IMR-90 (cell line): ENCODE results near the gene S1PR3. TPM values are rescaled to one million over a fixed set of nuclear protein-coding genes. Genes with fewer than 3 reads are reported as not detected.

Source experiments
- ATAC-seq: fragments of 200-7000 bp; cut with Tn5 transposase; 2 replicates; pipeline ENCODE4 v1.9.1; 2020; ENCODE audit warnings: low read depth, mild to moderate bottlenecking, moderate library complexity
- BruUV-seq: library from RNA; stranded (reverse); fragments of 400-500 nt; replicated peaks from 2 replicates; lab custom pipeline; 2021; lab: Mats Ljungman, UMichigan
- CTCF ChIA-PET: fragments of 300-600 bp; formaldehyde crosslinking; extraction: SDS; loops from one replicate; lab custom pipeline; 2021; ENCODE audit warnings: antibody characterized with exemption; lab: Yijun Ruan, JAX
- POLR2A ChIA-PET: fragments of 300-600 bp; sonication (Branson Sonifier 250); formaldehyde crosslinking; loops from one replicate; lab custom pipeline; 2022; ENCODE audit warnings: antibody characterized with exemption; ENCODE audit not compliant: unreplicated experiment; lab: Charles Lee
- DNase-seq: peaks from one replicate; pipeline ENCODE4 v3.0.0; 2013
- H2AFZ ChIP-seq: replicated peaks from 2 replicates; pipeline ENCODE3; 2013; ENCODE audit warnings: low read length, mild to moderate bottlenecking; ENCODE audit not compliant: poor library complexity
- H2AK5ac ChIP-seq: 2 replicates; pipeline ENCODE4 v1.6.1; 2013; ENCODE audit warnings: low read depth, low read length, inconsistent platforms
- H2AK9ac ChIP-seq: replicated peaks from 2 replicates; pipeline ENCODE3; 2013; ENCODE audit warnings: mild to moderate bottlenecking, low read depth, low read length, moderate library complexity; ENCODE audit not compliant: poor library complexity
- H2BK120ac ChIP-seq: 2 replicates; pipeline ENCODE4 v1.6.1; 2013; ENCODE audit warnings: low read depth, low read length, inconsistent platforms
- H2BK15ac ChIP-seq: 3 replicates; pipeline ENCODE4 v1.6.1; 2013; ENCODE audit warnings: low read depth, low read length, inconsistent platforms
- H2BK20ac ChIP-seq: 2 replicates; pipeline ENCODE4 v1.6.1; 2013; ENCODE audit warnings: low read depth, mild to moderate bottlenecking, inconsistent platforms, low read length, moderate library complexity
- H2BK5ac ChIP-seq: 2 replicates; pipeline ENCODE4 v1.6.1; 2013; ENCODE audit warnings: mild to moderate bottlenecking, low read depth, low read length, inconsistent platforms; ENCODE audit not compliant: poor library complexity, severe bottlenecking
- H3K14ac ChIP-seq: replicated peaks from 2 replicates; pipeline ENCODE4 v1.6.1; 2013; ENCODE audit warnings: low read depth, low read length, inconsistent platforms
- H3K18ac ChIP-seq: 2 replicates; pipeline ENCODE4 v1.6.1; 2013; ENCODE audit warnings: low read depth, low read length, control low read depth
- H3K23ac ChIP-seq: 2 replicates; pipeline ENCODE4 v1.6.1; 2013; ENCODE audit warnings: low read depth, low read length, inconsistent platforms
- H3K27ac ChIP-seq: 2 replicates; pipeline ENCODE4 v1.5.1; 2013; ENCODE audit warnings: mild to moderate bottlenecking, control low read depth, low read length; ENCODE audit not compliant: insufficient read depth
- H3K27me3 ChIP-seq: 2 replicates; pipeline ENCODE4 v1.6.1; 2013; ENCODE audit warnings: low read length; ENCODE audit not compliant: control insufficient read depth, insufficient read depth
- H3K36me3 ChIP-seq: 2 replicates; pipeline ENCODE4 v1.6.1; 2013; ENCODE audit warnings: low read length, mixed read lengths; ENCODE audit not compliant: control insufficient read depth, insufficient read depth
- H3K4ac ChIP-seq: 2 replicates; pipeline ENCODE4 v1.6.1; 2013; ENCODE audit warnings: low read depth, low read length, inconsistent platforms
- H3K4me1 ChIP-seq: 2 replicates; pipeline ENCODE4 v1.6.1; 2013; ENCODE audit warnings: low read length, mixed read lengths; ENCODE audit not compliant: control insufficient read depth, insufficient read depth
- H3K4me2 ChIP-seq: 2 replicates; pipeline ENCODE4 v1.6.1; 2013; ENCODE audit warnings: low read depth, mild to moderate bottlenecking, control low read depth, low read length, moderate library complexity
- H3K4me3 ChIP-seq: 2 replicates; pipeline ENCODE4 v1.5.1; 2013; ENCODE audit warnings: low read depth, mild to moderate bottlenecking, control low read depth, low read length, moderate library complexity; ENCODE audit not compliant: insufficient read depth
- H3K56ac ChIP-seq: 2 replicates; pipeline ENCODE4 v1.6.1; 2013; ENCODE audit warnings: low read length, inconsistent platforms; ENCODE audit not compliant: insufficient read depth; ENCODE audit errors: extremely low read depth
- H3K79me1 ChIP-seq, 2 experiments: 2 replicates each; pipeline ENCODE4 v1.6.1; 2013; ENCODE audit warnings: low read length in 2 of 2, inconsistent platforms in 1 of 2, low read depth in 1 of 2
- H3K9ac ChIP-seq: 2 replicates; pipeline ENCODE4 v1.6.1; 2013; ENCODE audit warnings: low read depth, low read length, control low read depth
- H3K9me1 ChIP-seq: 2 replicates; pipeline ENCODE4 v1.6.1; 2013; ENCODE audit warnings: low read length, inconsistent platforms; ENCODE audit not compliant: insufficient read depth
- H3K9me3 ChIP-seq: 2 replicates; pipeline ENCODE4 v1.6.1; 2013; ENCODE audit warnings: low read length; ENCODE audit not compliant: control insufficient read depth, insufficient read depth
- H4K20me1 ChIP-seq: 2 replicates; pipeline ENCODE4 v1.6.1; 2013; ENCODE audit warnings: low read length, inconsistent platforms; ENCODE audit not compliant: insufficient read depth
- H4K5ac ChIP-seq: 2 replicates; pipeline ENCODE4 v1.6.1; 2013; ENCODE audit warnings: mild to moderate bottlenecking, low read depth, low read length, control low read depth
- H4K8ac ChIP-seq, 2 experiments: 2 replicates each; pipeline ENCODE4 v1.6.1; 2013; ENCODE audit warnings: low read depth in 2 of 2, low read length in 2 of 2, control low read depth in 1 of 2, inconsistent platforms in 1 of 2
- H4K91ac ChIP-seq: 2 replicates; pipeline ENCODE4 v1.6.1; 2013; ENCODE audit warnings: low read depth, low read length, inconsistent platforms; ENCODE audit not compliant: insufficient read depth
- BHLHE40 ChIP-seq: fragments of 150-350 bp; IDR thresholded peaks from 2 replicates; pipeline ENCODE4 v1.6.1; 2016; ENCODE audit warnings: mild to moderate bottlenecking, low read depth, low read length
- CHD1 ChIP-seq: IDR thresholded peaks from 2 replicates; pipeline ENCODE4 v1.6.1; 2012; ENCODE audit warnings: low read depth, low read length, improper control_type of control experiment
- CTCF ChIP-seq: conservative IDR thresholded peaks from 2 replicates; pipeline ENCODE4 v1.5.1; 2012; ENCODE audit warnings: mild to moderate bottlenecking, low read depth, low read length, improper control_type of control experiment
- FOS ChIP-seq: fragments of 150-350 bp; IDR thresholded peaks from 2 replicates; pipeline ENCODE4 v1.6.1; 2016; ENCODE audit warnings: low read depth, low read length
- MAFK ChIP-seq: IDR thresholded peaks from 2 replicates; pipeline ENCODE4 v1.6.1; 2012; ENCODE audit warnings: low read depth, low read length, improper control_type of control experiment
- MAZ ChIP-seq: IDR thresholded peaks from 2 replicates; pipeline ENCODE4 v1.6.1; 2012; ENCODE audit warnings: low read depth, mild to moderate bottlenecking, low read length, improper control_type of control experiment, moderate library complexity, borderline replicate concordance
- NFE2L2 ChIP-seq: fragments of 150-350 bp; IDR thresholded peaks from 2 replicates; pipeline ENCODE4 v1.6.1; 2016; ENCODE audit warnings: low read depth, mild to moderate bottlenecking, low read length
- POLR2A ChIP-seq: IDR thresholded peaks from 2 replicates; pipeline ENCODE4 v1.6.1; 2012; ENCODE audit warnings: mild to moderate bottlenecking, low read depth, low read length
- RAD21 ChIP-seq: IDR thresholded peaks from 2 replicates; pipeline ENCODE4 v1.6.1; 2012; ENCODE audit warnings: low read length, improper control_type of control experiment
- SMC3 ChIP-seq: fragments of 150-350 bp; IDR thresholded peaks from 2 replicates; pipeline ENCODE4 v1.6.1; 2016; ENCODE audit warnings: low read depth, mild to moderate bottlenecking, antibody characterized with exemption, low read length, moderate library complexity
- WGBS, 2 experiments: methylation state at CpG; one replicate each; pipeline versions ENCODE4 v1.1.5 to v1.1.7; 2013; ENCODE audit warnings: missing lambda C conversion rate in 2 of 2; ENCODE audit not compliant: insufficient read length in 1 of 2; ENCODE audit errors: extremely low coverage in 2 of 2; 5-methylcytosine and 5-hydroxymethylcytosine counted together
- dilution Hi-C: fragments of 300-500 bp; cut with HindIII; formaldehyde crosslinking; loops from one replicate; pipeline ENCODE4 v1.14.3; 2018; ENCODE audit warnings: low sequenced_read_pairs; ENCODE audit not compliant: unreplicated experiment
- in situ Hi-C: fragments of 300-500 bp; cut with MboI; formaldehyde crosslinking; loops from 3 replicates; pipeline ENCODE4 v1.14.3; 2019; ENCODE audit warnings: low sequenced_read_pairs, inconsistent platforms, mixed read lengths
- intact Hi-C: fragments of 100-400 bp; cut with micrococcal nuclease; formaldehyde crosslinking; loops from 2 replicates; pipeline ENCODE4 v1.10.0; 2022
- polyA plus RNA-seq, 3 experiments: library from polyadenylated mRNA; depleted of rRNA; stranded (reverse); fragments of >200 nt; gene quantifications; 2 replicates each; pipeline ENCODE4 v1.2.3, GENCODE V29; 2012; ENCODE audit warnings: low replicate concordance in 1 of 3
- total RNA-seq: library from RNA; depleted of rRNA; stranded (reverse); fragments of >200 nt; gene quantifications from 2 replicates; pipeline ENCODE4 v1.2.3, GENCODE V29; 2012

The S1PR3 gene
- total and polyA plus RNA-seq, 2 of the 4 experiments (the other 2 are of a cell fraction) = 28.4 to 28.7 TPM

DNA sequence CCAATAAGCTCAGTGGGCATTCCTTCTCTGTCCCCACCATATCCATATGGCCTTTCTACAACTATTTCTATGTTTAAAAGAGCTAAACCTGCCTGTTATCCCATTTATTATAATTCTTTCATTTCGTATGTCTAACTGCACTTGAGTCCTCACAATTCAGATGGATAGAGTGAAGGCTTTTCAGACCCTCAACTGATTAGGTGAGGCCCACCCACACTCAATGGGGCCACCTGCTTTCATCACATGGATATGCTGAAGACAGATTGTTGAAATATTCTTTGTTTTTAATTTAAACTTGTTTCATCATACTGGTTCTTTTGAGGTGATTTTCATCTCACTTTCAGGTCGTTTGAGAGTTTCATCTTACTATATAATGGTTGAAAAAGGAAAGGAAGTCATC, 5.7 kb upstream of the S1PR3 start:
- H3K27me3 ChIP-seq = no peaks in the 10 kb centered on the region; the same call in 1 of the 2 replicates
- H3K9me1 ChIP-seq = no peaks in the 10 kb centered on the region; the same call in 1 of the 2 replicates
- no peak overlapping the region for H3K4me2 ChIP-seq
- H4K8ac ChIP-seq = no peak overlapping the region
- H3K18ac ChIP-seq = no peak overlapping the region
- no peak overlapping the region for H2AK5ac ChIP-seq
- no peak for DNase-seq
- no peak overlapping the region for H3K14ac ChIP-seq
- H4K91ac ChIP-seq = no peak overlapping the region
- no peak overlapping the region for H2AK9ac ChIP-seq
- peaks cover 6% of the 10 kb centered on the region for H3K4me1 ChIP-seq
- no peak overlapping the region for H3K23ac ChIP-seq
- in situ Hi-C loops (no loop called here), intact Hi-C loops (no loop called here), dilution Hi-C loops (loop anchor here (25.0 kb wide), 1 partner anchor 348 kb away; no protein-coding TSS in a partner anchor)
- TF ChIP-seq SMC3 (no peak), CHD1 (no peak), BHLHE40 (no peak), RAD21 (no peak), MAFK (no peak), POLR2A (no peak), FOS (no peak), NFE2L2 (no peak), MAZ (no peak), CTCF (no peak)
- H2AFZ ChIP-seq = no peak overlapping the region
- H2BK5ac ChIP-seq = no peak overlapping the region
- ATAC-seq = no peak
- H3K4me3 ChIP-seq = no peak overlapping the region
- WGBS, 2 experiments = no CpG with 5 or more reads among the region's 2 CpGs
- H4K5ac ChIP-seq = no peak overlapping the region
- no peaks in the 10 kb centered on the region for H3K9me3 ChIP-seq
- H3K4ac ChIP-seq = no peak overlapping the region
- H2BK120ac ChIP-seq = no peak overlapping the region
- H3K27ac ChIP-seq = no peak overlapping the region
- BruUV-seq = no TSS peak
- H3K9ac ChIP-seq = no peak overlapping the region
- no peaks in the 10 kb centered on the region for H3K36me3 ChIP-seq
- H3K56ac ChIP-seq = no peak overlapping the region
- H2BK15ac ChIP-seq = no peak overlapping the region
- H3K79me1 ChIP-seq = no peaks in the 10 kb centered on the region
- POLR2A ChIA-PET = no interaction called here
- H2BK20ac ChIP-seq = no peak overlapping the region
- CTCF ChIA-PET = no interaction called here
- no peaks in the 10 kb centered on the region for H4K20me1 ChIP-seq
